Activated CD8-positive, alpha-beta memory T cell treated with anti-CD3 and anti-CD28 coated beads, Interleukin-2, amount 50 U/mL, for 24 hours (primary cell): Measurements from ENCODE around the gene SAPCD2.

Experiments
- DNase-seq: peaks from one replicate; pipeline ENCODE4 v3.0.0-alpha.2; 2020; ENCODE audit errors: extremely low read depth

The SAPCD2 gene

DNA sequence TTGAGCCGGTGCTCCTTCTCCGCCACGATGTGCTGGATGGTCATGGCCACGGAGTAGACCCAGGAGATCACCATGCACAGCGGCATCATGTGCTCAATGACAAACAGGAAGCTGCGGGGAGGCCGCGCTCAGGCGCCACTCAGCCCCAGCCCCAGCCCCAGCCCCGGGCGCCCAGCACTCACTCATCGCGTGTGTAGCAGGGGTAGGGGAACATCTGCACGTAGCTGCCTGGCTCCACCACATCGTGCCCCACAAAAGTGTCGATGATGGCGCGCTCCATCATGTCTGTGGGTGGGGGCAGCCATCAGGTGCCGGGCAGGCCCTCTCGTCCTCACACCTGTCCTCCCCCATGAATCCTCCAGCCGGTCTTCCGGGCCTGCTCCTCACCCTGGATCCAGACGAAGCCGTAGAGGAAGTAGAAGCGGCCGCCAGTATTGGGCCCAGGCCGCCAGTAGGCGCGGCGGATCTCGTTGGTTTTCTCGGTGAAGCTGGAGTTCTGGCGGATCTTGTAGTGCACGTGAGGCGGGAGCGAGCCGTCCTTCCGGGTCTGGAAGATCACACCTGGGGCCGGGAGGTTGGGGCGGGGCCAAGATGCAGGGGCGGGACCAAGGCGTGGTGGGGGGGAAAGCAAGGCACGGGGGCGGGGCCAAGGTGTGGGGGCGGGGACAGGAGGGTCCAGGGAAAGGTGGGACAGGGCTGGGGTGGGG is 52.4 kb downstream of the SAPCD2 start:
- no peak for DNase-seq

DNA sequence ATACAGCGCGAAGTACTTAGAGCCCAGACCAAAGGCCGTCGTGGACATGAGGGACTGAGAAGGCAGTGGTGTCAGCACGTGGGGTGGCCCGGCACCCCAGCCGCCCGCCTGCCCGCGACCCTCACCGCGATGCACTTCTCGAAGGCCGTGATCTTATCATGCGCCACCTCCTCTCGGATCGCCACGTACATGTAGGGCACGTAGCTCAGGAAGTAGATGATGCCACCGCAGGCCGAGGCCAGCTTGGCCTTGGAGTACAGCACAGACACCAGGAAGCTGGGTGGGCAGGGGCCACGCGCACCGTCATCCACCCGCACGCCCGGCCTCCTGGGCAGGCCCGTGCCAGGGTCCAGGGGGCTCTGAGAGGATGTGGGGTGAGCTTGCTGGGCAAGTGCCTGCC is 53.3 kb downstream of the SAPCD2 start:
- DNase-seq, result no peak

- no peak for DNase-seq
Measured at GRCh38 chr9:137016436-137016835, 53.9 kb downstream of the SAPCD2 start.

DNA sequence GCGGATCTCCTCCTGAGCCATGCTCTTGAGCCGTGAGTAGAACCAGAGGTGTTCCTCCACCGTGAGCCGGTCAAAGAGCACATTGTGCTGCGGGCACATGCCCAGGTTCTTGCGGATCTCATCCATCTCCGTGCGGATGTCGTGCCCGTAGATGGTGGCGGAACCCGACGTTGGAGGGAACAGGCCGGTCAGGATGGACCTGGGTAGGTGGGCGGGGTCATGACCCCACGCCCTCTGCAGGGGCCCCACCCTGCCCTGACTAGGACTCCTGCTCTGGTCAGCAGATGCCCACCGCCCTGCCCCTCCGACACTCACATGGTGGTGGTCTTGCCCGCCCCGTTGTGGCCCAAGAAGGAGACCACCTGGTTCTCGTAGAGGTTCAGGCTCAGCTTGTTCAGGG is 54.4 kb downstream of the SAPCD2 start:
- DNase-seq, result no peak

DNA sequence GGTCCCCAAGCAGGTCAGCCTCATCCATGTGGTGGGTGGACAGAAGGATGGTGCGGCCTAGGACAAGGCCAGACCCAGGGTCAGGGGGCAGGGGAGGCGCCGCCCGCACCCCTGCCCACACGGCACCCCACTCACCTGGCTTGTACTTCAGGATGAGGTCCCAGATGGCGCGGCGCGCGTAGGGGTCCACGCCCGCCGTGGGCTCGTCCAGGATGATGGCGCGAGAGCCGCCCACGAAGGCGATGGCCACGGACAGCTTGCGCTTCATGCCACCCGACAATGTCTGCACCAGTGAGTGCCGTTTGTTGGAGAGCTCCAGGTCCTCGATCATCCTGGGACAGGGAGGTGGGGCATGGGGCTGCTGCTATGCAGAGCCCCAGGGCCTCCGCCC is 54.8 kb downstream of the SAPCD2 start:
- DNase-seq, result no peak

DNA sequence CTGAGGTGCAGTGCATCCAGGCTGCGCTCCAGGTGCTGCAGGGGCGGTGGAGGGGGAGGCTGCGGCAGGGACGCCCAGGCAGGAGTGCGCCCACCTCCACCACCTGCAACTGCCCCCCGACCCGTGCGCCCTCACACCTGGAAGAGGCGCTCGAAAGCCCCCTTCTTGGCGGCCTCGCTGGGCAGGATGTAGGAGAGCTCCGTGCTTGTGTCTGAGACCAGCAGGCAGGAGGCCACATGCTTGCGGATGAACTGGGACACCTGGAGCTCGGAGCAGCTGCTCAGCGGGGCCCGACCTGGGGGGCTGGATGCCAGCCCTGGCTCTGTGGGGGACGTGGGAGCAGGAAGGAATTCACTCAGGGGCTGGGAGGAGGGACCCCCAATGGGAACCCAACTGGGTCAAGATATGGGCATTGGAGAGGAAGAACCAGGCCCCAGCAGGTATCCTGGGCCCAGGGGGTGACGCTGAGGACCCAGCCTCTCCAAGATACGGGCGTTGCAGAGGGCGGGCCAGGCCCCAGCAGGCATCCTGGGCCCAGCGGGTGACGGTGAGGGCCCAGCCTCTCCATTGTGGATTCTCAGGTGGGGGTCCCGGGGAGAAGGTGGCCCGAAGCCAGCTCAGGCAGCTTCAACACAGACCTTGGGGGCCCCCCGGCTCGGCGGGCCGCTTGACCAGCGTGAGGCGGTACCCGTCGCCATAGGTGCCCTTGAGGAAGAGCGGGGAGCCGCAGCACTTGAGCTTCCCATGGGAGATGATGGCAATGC is 55.4 kb downstream of the SAPCD2 start:
- DNase-seq, result no peak

DNA sequence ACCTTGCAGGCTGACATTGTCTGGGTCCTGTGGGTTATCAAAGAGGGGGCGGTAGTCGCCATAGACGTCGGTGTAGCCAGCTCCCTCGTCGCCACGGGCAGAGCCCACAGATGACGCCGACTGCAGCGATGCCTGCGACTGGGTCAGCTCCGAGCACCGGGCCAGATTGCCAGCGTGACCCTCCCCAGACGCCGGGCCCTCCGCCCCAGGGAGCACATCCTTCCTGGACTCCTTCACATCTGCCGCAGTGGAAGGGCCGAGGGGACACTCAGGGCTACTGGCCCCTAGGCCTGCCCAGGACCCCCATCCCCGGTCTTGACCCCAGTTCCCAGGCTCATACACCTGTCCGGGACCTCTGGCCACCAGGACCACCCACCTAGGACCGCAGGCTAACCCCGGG is 56.2 kb downstream of the SAPCD2 start:
- no peak for DNase-seq

DNA sequence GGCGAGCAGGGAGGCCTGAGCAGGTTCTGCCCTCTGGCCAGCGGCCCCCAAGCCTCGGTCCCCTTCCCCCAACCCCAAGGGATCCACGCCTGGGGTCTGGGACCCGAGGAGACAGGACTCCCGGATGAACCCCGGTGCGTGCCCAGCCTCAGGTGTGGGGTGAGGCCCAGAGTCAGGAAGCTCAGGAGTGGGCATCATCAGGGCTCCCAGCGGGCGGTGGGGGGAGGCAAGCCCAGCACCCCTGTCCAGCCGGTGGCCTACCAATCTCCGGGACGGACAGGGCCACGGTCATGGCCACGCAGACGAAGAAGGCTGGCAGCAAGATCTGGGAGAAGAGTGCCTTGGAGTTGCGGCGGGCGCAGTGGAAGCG is 56.8 kb downstream of the SAPCD2 start:
- DNase-seq, result no peak

DNA sequence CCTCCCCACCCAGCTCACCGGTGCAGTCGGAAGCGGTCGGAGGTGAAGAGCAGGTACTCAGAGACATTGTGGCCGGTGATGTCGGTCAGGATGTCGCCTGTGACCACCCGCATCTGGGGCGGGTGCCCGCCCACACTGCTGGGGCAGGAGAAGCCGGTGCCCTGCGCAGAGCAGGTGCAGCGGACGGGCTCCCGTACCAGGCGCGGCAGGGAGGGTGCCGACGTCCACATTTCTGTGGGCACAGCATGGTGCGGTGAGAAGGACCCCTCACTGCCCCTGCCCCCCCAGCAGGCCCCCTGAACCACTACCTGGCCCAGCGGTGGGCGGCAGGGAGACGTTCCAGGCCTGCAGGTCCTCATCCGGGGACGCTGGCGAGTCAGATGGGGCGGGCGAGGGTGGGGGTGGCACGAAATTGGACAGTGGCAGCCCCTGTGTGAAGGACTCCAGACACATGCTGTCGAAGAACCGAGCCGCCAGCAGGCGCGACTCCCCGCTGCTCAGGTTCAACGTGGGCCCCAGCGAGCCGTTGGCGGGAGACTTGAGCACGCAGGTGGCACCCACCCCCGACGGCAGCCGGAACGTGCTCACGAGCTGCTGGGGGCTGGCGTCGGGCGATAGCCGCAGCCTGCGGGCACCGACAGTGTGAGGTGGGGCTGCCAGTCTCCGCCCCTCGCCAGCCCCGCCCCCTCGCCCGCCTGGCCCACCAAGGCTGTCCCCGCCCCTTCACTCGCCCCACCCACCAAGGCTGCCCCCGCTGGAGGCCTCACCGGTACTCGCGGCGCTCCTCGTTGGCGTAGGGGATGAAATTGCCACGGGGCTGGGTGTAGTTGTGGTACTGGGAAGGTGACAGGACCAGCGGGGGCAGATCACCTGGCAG is 57.4 kb downstream of the SAPCD2 start:
- no peak for DNase-seq
